ENCODE measurements around the gene CDH12. TPM values are rescaled to one million over a fixed set of nuclear protein-coding genes. Genes with fewer than 3 reads are reported as not detected.

CDH12 gene
- total RNA-seq, 1 donor from 2014 or later, result 23.5 TPM

GRCh38 chr5:21774281-21774680 lies 1078.9 kb downstream of the CDH12 start:
- DNase-seq, result no peak
- no peaks in the 10 kb centered on the region for H3K36me3 Mint-ChIP-seq (ENCODE audit: unreplicated experiment)
- H3K27ac Mint-ChIP-seq (ENCODE audit: unreplicated experiment), result no peak overlapping the region
- H3K4me3 Mint-ChIP-seq (ENCODE audit: unreplicated experiment), result no peak overlapping the region
- TF ChIP-seq CTCF (IDR thresholded peaks at IDR 0.05; ENCODE audit: partially characterized antibody, unreplicated experiment), result no peak
- peaks cover 2% of the 10 kb centered on the region for H3K9me3 Mint-ChIP-seq (ENCODE audit: unreplicated experiment)
- H3K4me1 Mint-ChIP-seq (ENCODE audit: low read depth, unreplicated experiment), result no peaks in the 10 kb centered on the region
- no peaks in the 10 kb centered on the region for H3K27me3 Mint-ChIP-seq (ENCODE audit: unreplicated experiment)

- no peak overlapping the region for H3K4me3 Mint-ChIP-seq (ENCODE audit: unreplicated experiment)
- no peak for DNase-seq
- H3K36me3 Mint-ChIP-seq (ENCODE audit: unreplicated experiment), result no peaks in the 10 kb centered on the region
- no peak for TF ChIP-seq CTCF (IDR thresholded peaks at IDR 0.05; ENCODE audit: partially characterized antibody, unreplicated experiment)
- no peaks in the 10 kb centered on the region for H3K27me3 Mint-ChIP-seq (ENCODE audit: unreplicated experiment)
- peaks cover 2% of the 10 kb centered on the region for H3K9me3 Mint-ChIP-seq (ENCODE audit: unreplicated experiment)
- H3K27ac Mint-ChIP-seq (ENCODE audit: unreplicated experiment), result no peak overlapping the region
- H3K4me1 Mint-ChIP-seq (ENCODE audit: low read depth, unreplicated experiment), result no peaks in the 10 kb centered on the region
Measured at GRCh38 chr5:21773456-21773855, 1079.7 kb downstream of the CDH12 start.

GRCh38 chr5:21765406-21765805 lies 1087.7 kb downstream of the CDH12 start:
- no peaks in the 10 kb centered on the region for H3K9me3 Mint-ChIP-seq (ENCODE audit: unreplicated experiment)
- H3K4me3 Mint-ChIP-seq (ENCODE audit: unreplicated experiment), result no peak overlapping the region
- H3K27ac Mint-ChIP-seq (ENCODE audit: unreplicated experiment), result no peak overlapping the region
- no peaks in the 10 kb centered on the region for H3K27me3 Mint-ChIP-seq (ENCODE audit: unreplicated experiment)
- no peak for TF ChIP-seq CTCF (IDR thresholded peaks at IDR 0.05; ENCODE audit: partially characterized antibody, unreplicated experiment)
- no peak for DNase-seq
- H3K4me1 Mint-ChIP-seq (ENCODE audit: low read depth, unreplicated experiment), result no peaks in the 10 kb centered on the region
- no peaks in the 10 kb centered on the region for H3K36me3 Mint-ChIP-seq (ENCODE audit: unreplicated experiment)

GRCh38 chr5:21739096-21739495 lies 1114.0 kb downstream of the CDH12 start:
- no peak for DNase-seq
- Mint-ChIP-seq H3K27me3 (ENCODE audit: unreplicated experiment) (peaks cover 1% of the 10 kb centered on the region), H3K36me3 (ENCODE audit: unreplicated experiment) (no peaks in the 10 kb centered on the region), H3K4me3 (ENCODE audit: unreplicated experiment) (no peak overlapping the region), H3K4me1 (ENCODE audit: low read depth, unreplicated experiment) (no peaks in the 10 kb centered on the region), H3K9me3 (ENCODE audit: unreplicated experiment) (no peaks in the 10 kb centered on the region), H3K27ac (ENCODE audit: unreplicated experiment) (no peak overlapping the region)
- no peak for TF ChIP-seq CTCF (IDR thresholded peaks at IDR 0.05; ENCODE audit: partially characterized antibody, unreplicated experiment)

GRCh38 chr5:21723500-21723899 lies 1129.6 kb downstream of the CDH12 start:
- no peak overlapping the region for H3K27ac Mint-ChIP-seq (ENCODE audit: unreplicated experiment)
- H3K9me3 Mint-ChIP-seq (ENCODE audit: unreplicated experiment), result no peaks in the 10 kb centered on the region
- DNase-seq, result no peak
- no peaks in the 10 kb centered on the region for H3K36me3 Mint-ChIP-seq (ENCODE audit: unreplicated experiment)
- no peak for TF ChIP-seq CTCF (IDR thresholded peaks at IDR 0.05; ENCODE audit: partially characterized antibody, unreplicated experiment)
- no peaks in the 10 kb centered on the region for H3K27me3 Mint-ChIP-seq (ENCODE audit: unreplicated experiment)
- no peaks in the 10 kb centered on the region for H3K4me1 Mint-ChIP-seq (ENCODE audit: low read depth, unreplicated experiment)
- no peak overlapping the region for H3K4me3 Mint-ChIP-seq (ENCODE audit: unreplicated experiment)
